Epithelial cell of esophagus (primary cell): Measurements from ENCODE around the gene FAM98C.

ENCODE experiments used
- DNase-seq: peaks from one replicate; pipeline ENCODE4 v3.0.0; 2010; ENCODE audit warnings: low read depth
- H3K4me3 ChIP-seq: 2 replicates; pipeline ENCODE4 v1.5.1; 2011; ENCODE audit warnings: mild to moderate bottlenecking, low read length, control low read depth
- CTCF ChIP-seq: IDR thresholded peaks from 2 replicates; pipeline ENCODE4 v1.5.1; 2011; ENCODE audit warnings: low read depth, mild to moderate bottlenecking, low read length, control low read depth, inconsistent platforms; ENCODE audit not compliant: insufficient read depth; ENCODE audit errors: missing control alignments

The FAM98C gene

GRCh38 chr19:38373907-38374331, 29.0 kb upstream of the FAM98C start:
- peak; percentile 6 for TF ChIP-seq CTCF
- H3K4me3 ChIP-seq = peak overlapping the region; percentile 93
- DNase-seq = no peak

GRCh38 chr19:38374332-38375097, 28.4 kb upstream of the FAM98C start, which contains the start of gene PSMD8:
TSS of gene PSMD8 (plus strand) at chr19:38374571. CDS start at chr19:38374602, 31 bp downstream.
- DNase-seq = peak; percentile 99
- peak within 1 kb of the TSS; percentile 93 for H3K4me3 ChIP-seq
- TF ChIP-seq CTCF = peak; percentile 7

- peak overlapping the region; percentile 93 for H3K4me3 ChIP-seq
- no peak for DNase-seq
- TF ChIP-seq CTCF = no peak
Measured at GRCh38 chr19:38375098-38375493, 27.8 kb upstream of the FAM98C start.

- DNase-seq = peak; percentile 31
- TF ChIP-seq CTCF = no peak
Measured at GRCh38 chr19:38375748-38376147, 27.1 kb upstream of the FAM98C start.

GRCh38 chr19:38376576-38376975, 26.3 kb upstream of the FAM98C start:
- no peak for TF ChIP-seq CTCF
- no peak overlapping the region for H3K4me3 ChIP-seq
- no peak for DNase-seq

More at GRCh38 chr19:38375748-38376147, 27.1 kb upstream of the FAM98C start:
- peak overlapping the region; percentile 93 for H3K4me3 ChIP-seq

GRCh38 chr19:38377052-38377451, 25.8 kb upstream of the FAM98C start:
- DNase-seq = no peak
- TF ChIP-seq CTCF = no peak
- H3K4me3 ChIP-seq = no peak overlapping the region

GRCh38 chr19:38378866-38379265, 24.0 kb upstream of the FAM98C start:
- no peak for TF ChIP-seq CTCF
- DNase-seq = no peak
- H3K4me3 ChIP-seq = no peak overlapping the region
